A673 (cell line): ENCODE measurements around the gene TAF11L14. TPM values are rescaled to one million over a fixed set of nuclear protein-coding genes. Genes with fewer than 3 reads are reported as not detected.
"Not testable (repeated sequence)": the region's sequence is repeated elsewhere in the genome, so short reads cannot be mapped to it uniquely, and the experiment has no call there.

ENCODE experiments used
- Bru-seq: library from RNA; stranded (reverse); fragments of 400-500 nt; gene quantifications from one replicate; lab custom pipeline; 2021; lab: Mats Ljungman, UMichigan
- BruChase-seq, 2 experiments: library from RNA; stranded (reverse); fragments of 400-500 nt; gene quantifications; one replicate each; lab custom pipeline; 2021; lab: Mats Ljungman, UMichigan
- BruUV-seq: library from RNA; stranded (reverse); fragments of 400-500 nt; replicated peaks from 2 replicates; lab custom pipeline; 2021; lab: Mats Ljungman, UMichigan
- CTCF ChIA-PET: fragments of 300-600 bp; sonication (Branson Sonifier 250); formaldehyde crosslinking; loops from one replicate; lab custom pipeline; 2022; ENCODE audit warnings: antibody characterized with exemption; lab: Charles Lee
- POLR2A ChIA-PET: fragments of 300-600 bp; sonication (Branson Sonifier 250); formaldehyde crosslinking; loops from one replicate; lab custom pipeline; 2022; ENCODE audit warnings: antibody characterized with exemption; ENCODE audit not compliant: low non-redundant PET; lab: Charles Lee
- DNase-seq: peaks from one replicate; pipeline ENCODE4 v3.0.0-alpha.2; 2015; ENCODE audit warnings: low spot score
- H3K27ac ChIP-seq: fragments of 200-600 bp; sonication (generic); 2 replicates; pipeline ENCODE4 v1.5.1; 2016; ENCODE audit warnings: mixed run types, low read depth, mild to moderate bottlenecking, mixed read lengths, antibody characterized with exemption, low read length; ENCODE audit not compliant: poor library complexity, severe bottlenecking
- H3K27me3 ChIP-seq: fragments of 200-600 bp; sonication (generic); replicated peaks from 2 replicates; pipeline ENCODE4 v1.6.1; 2017; ENCODE audit warnings: mixed run types, low read depth, mild to moderate bottlenecking, mixed read lengths, antibody characterized with exemption, low read length; ENCODE audit not compliant: insufficient read depth, poor library complexity
- H3K36me3 ChIP-seq: fragments of 200-600 bp; sonication (generic); 2 replicates; pipeline ENCODE4 v1.6.1; 2016; ENCODE audit warnings: mixed run types, mild to moderate bottlenecking, mixed read lengths, antibody characterized with exemption, low read length; ENCODE audit not compliant: insufficient read depth, poor library complexity, severe bottlenecking
- H3K4me1 ChIP-seq: fragments of 200-600 bp; sonication (generic); 2 replicates; pipeline ENCODE4 v1.6.1; 2017; ENCODE audit warnings: mixed run types, mild to moderate bottlenecking, mixed read lengths, antibody characterized with exemption, low read length; ENCODE audit not compliant: insufficient read depth, poor library complexity, severe bottlenecking
- H3K4me3 ChIP-seq: fragments of 200-600 bp; sonication (generic); 2 replicates; pipeline ENCODE4 v1.5.1; 2016; ENCODE audit warnings: low read depth, mixed run types, mild to moderate bottlenecking, mixed read lengths, low read length; ENCODE audit not compliant: poor library complexity, severe bottlenecking
- H3K9me3 ChIP-seq: fragments of 200-600 bp; sonication (generic); 2 replicates; pipeline ENCODE4 v1.6.1; 2016; ENCODE audit warnings: mixed run types, low read depth, mild to moderate bottlenecking, mixed read lengths, antibody characterized with exemption, low read length; ENCODE audit not compliant: poor library complexity, severe bottlenecking
- EZH2 ChIP-seq: fragments of 200-600 bp; sonication (generic); IDR thresholded peaks from 2 replicates; pipeline ENCODE4 v1.6.1; 2017; ENCODE audit warnings: borderline replicate concordance, low read depth, mild to moderate bottlenecking, mixed read lengths, antibody characterized with exemption, low read length; ENCODE audit not compliant: poor library complexity, severe bottlenecking
- intact Hi-C: fragments of 100-400 bp; cut with micrococcal nuclease; formaldehyde crosslinking; loops from one replicate; pipeline ENCODE4 v1.10.0; 2022; ENCODE audit not compliant: unreplicated experiment
- long read RNA-seq: library from polyadenylated mRNA; stranded (forward); transcript quantifications from one replicate; pipeline ENCODE4 v2.0.0, GENCODE V29; 2022
- total RNA-seq: library from RNA; stranded (reverse); gene quantifications from 2 replicates; pipeline ENCODE4 v1.2.3, GENCODE V29; 2021
- TF ChIP-seq, protein P1 (sequence below): fragments of 300-800, 200-600 bp; sonication (generic); conservative IDR thresholded peaks from 2 replicates; pipeline ENCODE4 v1.5.1; 2017; ENCODE audit warnings: low read depth, mild to moderate bottlenecking, antibody characterized with exemption, low read length, moderate library complexity, mixed read lengths

Gene TAF11L14
- total RNA-seq (not detected in 2 replicates), Bru-seq, nascent RNA (not detected), BruChase-seq, experiment 1, labeled RNA remaining after a 2-hour chase (percentile 16 among the genes with signal in this experiment), BruChase-seq, experiment 2, labeled RNA remaining after a 6-hour chase (percentile 34 among the genes with signal in this experiment)
- long read RNA-seq: 0 reads

DNA sequence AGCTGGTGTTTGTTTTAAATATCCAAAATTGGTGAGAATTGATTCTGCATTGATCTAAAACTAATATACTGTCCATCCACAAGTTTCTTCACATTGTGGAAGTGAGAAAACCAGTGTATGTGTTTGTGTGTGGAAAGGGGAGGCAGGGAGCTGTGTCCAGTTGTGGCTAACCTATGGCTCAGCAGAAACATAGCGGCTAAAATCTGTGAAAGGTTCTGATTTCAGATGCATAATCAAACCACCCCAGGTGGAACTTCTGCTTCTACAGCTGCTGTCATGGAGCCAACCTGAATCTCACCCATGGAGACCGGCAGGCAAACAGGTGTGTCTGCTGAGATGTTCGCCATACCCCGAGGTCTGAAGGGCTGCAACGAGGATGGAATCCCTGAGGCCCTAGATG, at the start of gene TAF11L14:
TAF11L14 (plus strand) TSS at position 301 of the 400 bp plus-strand sequence.
- POLR2A ChIA-PET: no interaction called here
- DNase-seq: no peak
- no TSS peak for BruUV-seq
- Histone ChIP-seq H3K27me3 (no peaks in the 10 kb centered on the region), H3K4me1 (no peaks in the 10 kb centered on the region), H3K27ac (no peak within 1 kb of the TSS), H3K36me3 (no peaks in the 10 kb centered on the region), H3K4me3 (no peak within 1 kb of the TSS), H3K9me3 (no peaks in the 10 kb centered on the region)
- TF ChIP-seq EZH2: no peak
- TF ChIP-seq, protein P1, sequence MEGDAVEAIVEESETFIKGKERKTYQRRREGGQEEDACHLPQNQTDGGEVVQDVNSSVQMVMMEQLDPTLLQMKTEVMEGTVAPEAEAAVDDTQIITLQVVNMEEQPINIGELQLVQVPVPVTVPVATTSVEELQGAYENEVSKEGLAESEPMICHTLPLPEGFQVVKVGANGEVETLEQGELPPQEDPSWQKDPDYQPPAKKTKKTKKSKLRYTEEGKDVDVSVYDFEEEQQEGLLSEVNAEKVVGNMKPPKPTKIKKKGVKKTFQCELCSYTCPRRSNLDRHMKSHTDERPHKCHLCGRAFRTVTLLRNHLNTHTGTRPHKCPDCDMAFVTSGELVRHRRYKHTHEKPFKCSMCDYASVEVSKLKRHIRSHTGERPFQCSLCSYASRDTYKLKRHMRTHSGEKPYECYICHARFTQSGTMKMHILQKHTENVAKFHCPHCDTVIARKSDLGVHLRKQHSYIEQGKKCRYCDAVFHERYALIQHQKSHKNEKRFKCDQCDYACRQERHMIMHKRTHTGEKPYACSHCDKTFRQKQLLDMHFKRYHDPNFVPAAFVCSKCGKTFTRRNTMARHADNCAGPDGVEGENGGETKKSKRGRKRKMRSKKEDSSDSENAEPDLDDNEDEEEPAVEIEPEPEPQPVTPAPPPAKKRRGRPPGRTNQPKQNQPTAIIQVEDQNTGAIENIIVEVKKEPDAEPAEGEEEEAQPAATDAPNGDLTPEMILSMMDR: no peak
- CTCF ChIA-PET: no interaction called here
- intact Hi-C loops: no loop called here

DNA sequence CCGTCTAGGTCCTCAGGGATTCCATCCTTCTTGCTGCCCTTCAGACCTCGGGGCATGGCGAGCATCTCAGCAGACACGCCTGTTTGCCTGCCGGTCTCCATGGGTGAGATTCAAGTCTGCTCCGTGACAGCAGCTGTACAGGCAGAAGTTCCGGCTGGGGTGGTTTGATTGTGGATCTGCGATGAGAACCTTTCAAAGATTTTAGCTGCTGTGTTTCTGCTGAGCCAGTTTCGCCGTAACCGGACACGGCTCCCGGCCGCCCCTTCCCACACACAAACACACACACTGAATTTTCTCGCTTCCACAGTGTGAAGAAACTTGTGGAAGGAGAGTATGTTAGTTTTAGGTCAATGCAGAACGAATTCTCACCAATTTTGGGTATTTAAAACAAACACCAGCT, 48.6 kb upstream of the TAF11L14 start, which contains the start of gene TAF11L7:
TAF11L7 (minus strand) TSS at position 101 of the 400 bp plus-strand sequence.
- H3K27me3 ChIP-seq, POLR2A ChIA-PET, H3K27ac ChIP-seq, H3K4me3 ChIP-seq, intact Hi-C loops, H3K9me3 ChIP-seq, BruUV-seq, H3K36me3 ChIP-seq, CTCF ChIA-PET, H3K4me1 ChIP-seq, DNase-seq: not testable (repeated sequence)

DNA sequence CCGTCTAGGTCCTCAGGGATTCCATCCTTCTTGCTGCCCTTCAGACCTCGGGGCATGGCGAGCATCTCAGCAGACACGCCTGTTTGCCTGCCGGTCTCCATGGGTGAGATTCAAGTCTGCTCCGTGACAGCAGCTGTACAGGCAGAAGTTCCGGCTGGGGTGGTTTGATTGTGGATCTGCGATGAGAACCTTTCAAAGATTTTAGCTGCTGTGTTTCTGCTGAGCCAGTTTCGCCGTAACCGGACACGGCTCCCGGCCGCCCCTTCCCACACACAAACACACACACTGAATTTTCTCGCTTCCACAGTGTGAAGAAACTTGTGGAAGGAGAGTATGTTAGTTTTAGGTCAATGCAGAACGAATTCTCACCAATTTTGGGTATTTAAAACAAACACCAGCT, 43.4 kb upstream of the TAF11L14 start, which contains the start of gene TAF11L8:
TAF11L8 (minus strand) TSS at position 101 of the 400 bp plus-strand sequence.
- H3K9me3 ChIP-seq, intact Hi-C loops, CTCF ChIA-PET, H3K4me1 ChIP-seq, DNase-seq, POLR2A ChIA-PET, H3K27ac ChIP-seq, BruUV-seq, H3K27me3 ChIP-seq, H3K4me3 ChIP-seq, H3K36me3 ChIP-seq: not testable (repeated sequence)

DNA sequence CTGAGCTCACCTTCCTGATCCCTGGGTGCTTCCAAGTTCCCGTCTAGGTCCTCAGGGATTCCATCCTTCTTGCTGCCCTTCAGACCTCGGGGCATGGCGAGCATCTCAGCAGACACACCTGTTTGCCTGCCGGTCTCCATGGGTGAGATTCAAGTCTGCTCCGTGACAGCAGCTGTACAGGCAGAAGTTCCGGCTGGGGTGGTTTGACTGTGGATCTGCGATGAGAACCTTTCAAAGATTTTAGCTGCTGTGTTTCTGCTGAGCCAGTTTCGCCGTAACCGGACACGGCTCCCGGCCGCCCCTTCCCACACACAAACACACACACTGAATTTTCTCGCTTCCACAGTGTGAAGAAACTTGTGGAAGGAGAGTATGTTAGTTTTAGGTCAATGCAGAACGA, 40.0 kb upstream of the TAF11L14 start, which contains the start of gene TAF11L9:
TAF11L9 (minus strand) TSS at position 140 of the 400 bp plus-strand sequence.
- DNase-seq: not testable (repeated sequence)

DNA sequence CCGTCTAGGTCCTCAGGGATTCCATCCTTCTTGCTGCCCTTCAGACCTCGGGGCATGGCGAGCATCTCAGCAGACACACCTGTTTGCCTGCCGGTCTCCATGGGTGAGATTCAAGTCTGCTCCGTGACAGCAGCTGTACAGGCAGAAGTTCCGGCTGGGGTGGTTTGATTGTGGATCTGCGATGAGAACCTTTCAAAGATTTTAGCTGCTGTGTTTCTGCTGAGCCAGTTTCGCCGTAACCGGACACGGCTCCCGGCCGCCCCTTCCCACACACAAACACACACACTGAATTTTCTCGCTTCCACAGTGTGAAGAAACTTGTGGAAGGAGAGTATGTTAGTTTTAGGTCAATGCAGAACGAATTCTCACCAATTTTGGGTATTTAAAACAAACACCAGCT, 36.5 kb upstream of the TAF11L14 start, which contains the start of gene TAF11L10:
TAF11L10 (minus strand) TSS at position 101 of the 400 bp plus-strand sequence.
- H3K4me1 ChIP-seq, H3K4me3 ChIP-seq, H3K36me3 ChIP-seq, H3K9me3 ChIP-seq, intact Hi-C loops, BruUV-seq, CTCF ChIA-PET, H3K27ac ChIP-seq, POLR2A ChIA-PET, DNase-seq, H3K27me3 ChIP-seq: not testable (repeated sequence)

More for the DNA sequence above, 40.0 kb upstream of the TAF11L14 start, which contains the start of gene TAF11L9:
- intact Hi-C loops, POLR2A ChIA-PET, CTCF ChIA-PET, H3K27ac ChIP-seq, H3K27me3 ChIP-seq, BruUV-seq, H3K9me3 ChIP-seq, H3K4me1 ChIP-seq, H3K36me3 ChIP-seq, H3K4me3 ChIP-seq: not testable (repeated sequence)

DNA sequence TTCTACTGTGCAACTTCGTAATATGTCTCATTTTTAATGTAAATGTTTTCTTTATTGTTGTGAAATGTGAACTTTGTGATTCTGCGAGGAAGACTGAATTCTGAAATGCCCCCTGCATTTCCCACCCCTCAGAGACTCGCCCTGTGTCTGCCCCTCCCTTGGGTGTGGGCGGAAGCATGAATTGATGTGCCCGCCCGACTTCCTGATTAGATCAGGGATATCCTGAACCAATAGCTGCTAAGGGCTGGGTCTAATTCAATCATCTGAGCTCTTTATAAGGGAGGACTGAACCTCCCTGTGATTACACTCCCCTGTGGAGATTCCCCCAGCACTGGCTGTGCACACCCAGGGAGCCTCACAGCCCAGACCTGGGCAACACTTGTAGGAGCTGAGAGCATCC, 30.4 kb upstream of the TAF11L14 start, which contains the start of gene TAF11L11:
TAF11L11 (plus strand) TSS at position 304 of the 400 bp plus-strand sequence.
- H3K4me1 ChIP-seq, POLR2A ChIA-PET, intact Hi-C loops, H3K9me3 ChIP-seq, H3K36me3 ChIP-seq, H3K4me3 ChIP-seq, H3K27me3 ChIP-seq, BruUV-seq, H3K27ac ChIP-seq: not testable (repeated sequence)
- DNase-seq: peak; percentile 54
- CTCF ChIA-PET: interaction anchor here (0.6 kb wide), 1 partner anchor 274 kb away, joined by 4 read pairs; no protein-coding TSS in a partner anchor
